ENCODE data around the gene PANX1.

GRCh38 chr11:94203070-94203469 is 74.4 kb downstream of the PANX1 start:
- TF ChIP-seq CTCF (conservative IDR thresholded peaks at IDR 0.05; ENCODE audit: low read depth in 2 of 2) = no peak
- no peak for TF ChIP-seq CREB1 (CRISPR knock-in tag; IDR thresholded peaks at IDR 0.05; ENCODE audit: low read depth)
- TF ChIP-seq EZH2 (IDR thresholded peaks at IDR 0.05; ENCODE audit: low read depth, unreplicated experiment) = no peak
- TF ChIP-seq NANOG (IDR thresholded peaks at IDR 0.05; ENCODE audit: borderline replicate concordance) = no peak
- no peak for TF ChIP-seq POLR2AphosphoS5 (IDR thresholded peaks at IDR 0.05; ENCODE audit: low read depth)
- no peak for TF ChIP-seq REST (IDR thresholded peaks at IDR 0.05; ENCODE audit: unreplicated experiment)
- no peak for TF ChIP-seq EZH2phosphoT487 (IDR thresholded peaks at IDR 0.05; ENCODE audit: unreplicated experiment)
- TF ChIP-seq ETS1 (IDR thresholded peaks at IDR 0.05) = no peak
- TF ChIP-seq JUNB (IDR thresholded peaks at IDR 0.05; ENCODE audit: unreplicated experiment) = no peak

Data from GM23338 (cell line).